EL (cell line): ENCODE data around the gene MEG3.

Source experiments
- DNase-seq: peaks from one replicate; pipeline ENCODE4 v3.0.0-alpha.2; 2016

MEG3 gene

DNA sequence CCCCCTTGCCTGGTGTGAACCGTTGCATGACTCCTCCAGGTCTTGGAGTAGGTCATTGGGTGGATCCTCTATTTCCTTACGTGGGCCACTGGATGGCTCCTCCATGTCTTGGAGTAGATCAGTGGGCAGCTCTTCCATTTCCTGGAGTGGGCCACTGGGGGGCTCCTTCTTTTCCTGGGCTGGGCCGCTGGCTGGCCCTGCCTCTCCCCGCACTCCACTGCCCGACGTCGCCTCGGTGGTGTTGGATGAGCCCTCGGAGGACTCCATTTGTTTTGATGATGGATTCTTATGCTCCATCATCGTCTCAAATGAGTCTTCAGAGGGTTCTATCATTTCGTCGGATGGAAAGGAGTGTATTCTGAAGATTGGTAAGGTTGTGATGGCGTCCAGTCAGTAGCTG, 58.5 kb downstream of the MEG3 start:
- DNase-seq, result no peak

DNA sequence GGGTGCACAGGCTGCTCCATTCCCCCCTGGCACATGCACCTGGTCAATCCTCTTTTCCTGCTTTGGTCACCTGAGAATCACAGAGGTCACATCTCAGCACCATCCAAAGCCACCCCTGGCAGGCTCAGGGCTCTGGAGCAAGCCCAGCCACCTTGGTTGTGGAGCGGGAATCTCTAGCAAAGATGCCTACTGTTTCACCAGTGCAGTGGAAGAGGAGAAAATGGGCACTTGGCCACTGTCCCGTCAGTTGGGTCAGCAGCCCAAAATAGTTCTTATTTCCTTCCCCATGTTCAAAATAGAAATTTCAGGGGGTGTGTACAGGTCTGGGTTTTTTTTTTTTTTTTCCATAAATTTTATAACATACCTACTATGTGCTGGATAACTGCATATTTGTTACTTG, 59.3 kb downstream of the MEG3 start:
- DNase-seq, result no peak

DNA sequence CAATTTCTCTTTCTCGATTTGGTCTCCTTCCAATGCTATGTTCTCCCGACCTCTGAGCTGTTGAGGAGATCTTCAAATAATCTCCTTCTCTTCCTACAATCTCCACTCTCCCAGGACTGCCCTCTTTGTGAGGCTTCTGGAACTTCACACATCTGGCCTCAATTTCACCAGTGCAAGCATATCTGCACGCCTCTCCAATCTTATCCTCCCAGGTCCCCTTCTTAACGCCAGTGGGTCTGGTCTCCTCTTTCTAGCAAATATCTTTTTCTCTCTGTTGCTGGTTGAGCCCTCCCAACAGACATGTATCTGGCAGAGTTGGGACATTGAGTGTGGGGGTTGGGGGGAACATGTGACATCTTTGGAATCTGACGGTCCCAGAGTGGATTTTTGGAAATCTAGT, 59.7 kb downstream of the MEG3 start:
- DNase-seq, result no peak

DNA sequence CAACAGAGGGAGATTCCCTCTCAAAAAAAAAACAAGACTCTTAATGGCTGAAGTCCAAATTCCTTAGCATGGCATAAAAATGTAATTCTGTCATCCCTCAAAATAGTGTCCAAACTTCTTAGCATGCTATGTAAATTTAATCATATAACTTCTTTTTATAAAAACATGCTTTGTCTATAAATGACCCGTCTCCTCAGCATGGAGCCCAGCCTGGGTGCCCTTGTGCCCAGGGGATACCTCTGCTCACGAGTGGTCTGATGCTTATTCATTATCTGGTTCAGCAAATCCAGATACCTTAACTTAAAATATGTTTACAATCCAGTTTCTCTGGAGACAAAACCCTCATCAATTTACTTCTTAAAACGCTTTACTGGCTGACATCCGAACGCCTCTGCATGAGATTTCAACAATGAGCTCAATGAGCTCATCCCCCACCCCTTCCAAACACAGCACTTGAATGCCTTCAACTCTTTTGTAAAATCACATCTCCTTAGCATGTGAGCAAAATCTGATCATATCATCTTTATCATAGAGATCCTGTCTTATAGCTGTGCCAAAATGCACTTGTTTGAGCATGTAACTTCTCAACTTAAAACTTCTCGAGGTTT, 61.9 kb downstream of the MEG3 start:
- no peak for DNase-seq

DNA sequence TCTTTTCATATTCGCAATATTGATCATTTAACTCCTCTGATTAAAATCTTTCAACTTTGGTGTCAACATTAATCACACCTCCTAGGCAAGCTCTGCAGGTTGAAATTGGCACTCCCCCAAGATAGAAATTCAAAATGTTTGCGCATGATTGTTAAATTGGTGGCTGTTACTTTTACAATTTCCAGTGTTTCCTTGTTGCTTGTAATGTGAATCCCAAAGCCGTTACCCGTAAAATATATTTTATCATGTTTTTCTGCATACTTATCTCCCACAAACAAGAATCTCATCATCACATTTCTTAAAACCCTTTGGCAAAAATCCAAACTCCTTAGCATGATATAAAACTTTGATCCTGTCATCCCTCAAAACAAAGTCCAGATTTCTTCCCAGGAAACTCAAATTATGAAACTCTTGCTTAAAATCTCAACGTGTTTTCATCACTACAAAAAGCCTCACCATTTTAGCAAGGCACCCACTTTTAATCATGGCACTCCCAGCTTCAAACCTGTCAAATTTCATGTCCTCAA, 62.9 kb downstream of the MEG3 start:
- no peak for DNase-seq

DNA sequence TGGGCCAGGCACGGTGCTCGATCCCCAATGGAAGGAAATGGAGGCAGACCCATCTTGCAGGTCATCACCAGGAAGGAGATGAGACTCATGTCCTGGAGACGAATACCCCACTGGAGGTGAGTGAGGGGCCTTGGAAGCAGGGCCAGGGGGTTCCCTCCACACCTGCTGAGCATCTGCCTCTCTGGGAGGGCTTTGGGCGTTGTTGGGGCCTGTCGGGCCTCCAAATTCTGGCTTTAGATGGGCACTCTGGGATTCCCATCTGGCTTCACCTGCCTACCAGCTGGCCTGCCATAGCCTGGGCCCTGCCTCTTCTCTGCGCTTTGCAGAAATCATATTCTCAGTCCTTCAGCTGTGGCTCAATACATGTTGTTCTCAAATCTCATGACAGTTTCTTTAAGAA, 63.7 kb downstream of the MEG3 start:
- DNase-seq, result no peak

DNA sequence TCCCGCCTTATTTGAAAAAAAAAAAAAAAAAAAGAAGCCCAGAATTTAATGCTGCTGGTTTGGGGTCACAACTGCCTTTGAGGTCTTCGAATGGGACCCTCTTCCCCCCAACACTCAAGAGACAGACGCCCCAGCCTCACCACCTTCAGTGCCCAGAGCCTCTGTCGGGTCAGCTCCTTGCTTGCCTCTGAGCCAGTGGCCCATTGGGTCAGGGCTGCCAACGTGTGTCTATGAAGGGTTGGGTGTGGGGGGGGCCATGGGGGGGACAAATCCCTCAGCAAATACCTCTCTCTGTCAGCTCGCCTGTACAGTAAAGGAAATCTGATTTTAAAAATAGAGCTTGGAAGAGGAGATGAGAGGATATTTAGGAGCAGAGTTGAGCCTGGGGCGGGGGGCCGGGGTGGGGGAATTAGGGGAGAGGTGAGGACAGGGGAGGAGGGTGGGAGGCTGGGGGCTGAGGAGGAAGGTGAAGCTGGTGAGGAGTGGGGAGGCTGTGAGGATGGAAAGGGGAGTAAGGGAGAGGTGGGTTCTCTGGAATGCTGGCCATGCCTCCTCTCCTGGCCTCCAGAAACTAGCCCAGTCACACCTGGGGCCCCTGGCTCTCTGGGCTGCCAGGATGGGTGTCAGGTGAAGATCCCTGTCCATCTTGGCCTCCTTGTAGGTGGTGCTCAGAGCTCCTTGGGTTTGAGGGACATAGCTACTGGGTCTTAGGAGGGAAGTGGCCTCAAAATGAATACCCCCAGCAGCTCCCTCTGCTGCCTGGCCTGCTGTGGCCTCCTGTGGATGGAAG, 64.3 kb downstream of the MEG3 start:
- no peak for DNase-seq

DNA sequence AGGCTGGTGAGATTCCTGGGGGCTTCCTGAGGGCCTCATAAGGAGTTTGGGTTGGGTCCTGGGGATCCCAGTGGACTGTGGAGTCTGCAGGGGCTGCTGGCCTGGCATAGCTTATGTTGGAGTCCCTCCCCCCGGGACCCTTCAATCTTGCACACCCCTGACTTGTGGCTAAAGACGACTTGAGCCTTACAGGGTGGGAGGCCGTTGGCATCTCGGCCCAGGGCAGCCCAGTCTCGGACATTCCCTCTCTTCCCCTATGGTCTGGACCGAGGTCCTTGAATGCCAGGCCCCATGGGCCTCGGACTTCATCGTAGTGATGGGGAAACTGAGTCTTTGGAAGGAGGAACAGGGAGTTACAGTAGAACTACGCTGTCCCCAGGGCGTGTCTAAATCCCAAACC, 65.1 kb downstream of the MEG3 start:
- DNase-seq, result no peak

DNA sequence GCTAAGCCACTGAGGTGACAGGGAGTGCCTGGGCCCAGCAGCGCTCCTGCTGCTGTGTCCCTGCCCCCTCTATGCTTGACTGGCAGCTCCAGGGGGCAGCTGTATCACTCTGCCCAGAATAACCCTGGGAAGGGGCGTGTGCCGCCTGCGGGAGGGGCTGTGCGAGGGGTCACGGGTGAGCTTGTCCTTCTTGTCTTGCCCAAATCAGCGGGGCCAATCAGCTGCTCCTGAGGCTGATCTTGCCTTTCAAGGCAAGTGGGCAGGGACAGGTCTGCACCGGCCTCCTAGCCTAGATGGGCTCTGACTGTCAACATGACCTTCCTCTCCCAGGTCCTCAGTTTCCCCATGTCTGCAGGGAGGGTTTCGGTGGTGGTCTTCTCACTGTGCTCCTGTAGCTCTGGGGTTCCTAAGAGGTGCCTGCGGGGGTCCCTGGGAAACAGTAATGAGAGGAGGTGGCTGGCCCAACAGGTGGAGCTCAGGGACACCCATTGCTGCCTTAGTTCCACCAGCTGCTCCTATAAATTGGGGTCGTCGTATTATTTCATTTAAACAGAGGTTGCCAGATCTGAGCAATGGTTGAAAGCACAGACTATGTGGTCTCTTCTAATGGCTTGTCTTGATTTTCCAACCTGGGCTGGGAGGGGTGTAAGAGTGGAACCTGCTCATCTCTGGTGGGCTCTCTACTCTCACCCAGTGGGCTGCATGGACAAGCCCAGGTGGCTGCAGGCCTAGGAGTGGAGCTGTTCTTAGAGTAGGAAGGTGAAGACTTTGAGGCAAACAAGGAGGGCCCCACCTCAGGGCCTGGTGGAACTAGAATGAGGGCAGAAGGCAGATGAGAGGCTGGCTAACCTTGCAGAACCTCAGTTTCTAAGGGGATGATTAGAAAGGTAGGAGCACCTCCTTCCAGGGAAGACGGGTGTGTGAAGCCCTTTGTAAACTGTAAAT, 65.9 kb downstream of the MEG3 start:
- no peak for DNase-seq

DNA sequence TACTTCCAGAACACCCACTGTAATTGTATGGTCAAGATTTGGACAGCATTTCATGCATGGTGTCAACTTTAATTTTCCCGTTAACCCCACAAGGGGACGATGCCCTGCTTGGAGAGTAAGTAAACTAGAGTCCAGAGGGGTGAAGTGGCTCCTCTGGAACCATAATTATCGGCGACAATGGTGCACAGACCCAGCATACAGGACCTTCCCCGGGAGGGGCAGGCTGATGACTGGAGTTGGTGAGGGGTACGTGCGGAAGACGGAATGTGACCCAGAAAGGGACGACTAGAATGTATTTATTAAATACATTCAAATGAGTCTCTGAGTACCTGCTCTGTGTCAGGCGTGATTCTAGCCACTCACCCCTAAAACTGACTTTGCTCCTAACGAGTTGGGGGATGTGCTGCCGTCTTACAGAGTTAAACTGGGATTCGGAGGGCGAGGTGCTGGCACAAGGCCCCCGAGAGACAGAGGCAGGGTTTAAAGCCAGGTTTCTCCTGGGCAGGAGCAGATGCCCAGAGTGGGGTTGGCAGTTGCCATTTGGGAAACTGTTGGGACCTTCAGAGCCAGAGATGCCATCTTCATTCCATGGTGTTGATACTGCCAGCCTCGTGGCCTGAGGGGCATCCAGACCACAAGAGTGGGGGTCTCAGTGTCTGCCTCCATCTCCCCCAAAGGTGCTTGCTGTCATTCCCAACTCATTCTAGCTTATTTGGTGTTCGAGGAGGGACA, 66.7 kb downstream of the MEG3 start:
- no peak for DNase-seq

DNA sequence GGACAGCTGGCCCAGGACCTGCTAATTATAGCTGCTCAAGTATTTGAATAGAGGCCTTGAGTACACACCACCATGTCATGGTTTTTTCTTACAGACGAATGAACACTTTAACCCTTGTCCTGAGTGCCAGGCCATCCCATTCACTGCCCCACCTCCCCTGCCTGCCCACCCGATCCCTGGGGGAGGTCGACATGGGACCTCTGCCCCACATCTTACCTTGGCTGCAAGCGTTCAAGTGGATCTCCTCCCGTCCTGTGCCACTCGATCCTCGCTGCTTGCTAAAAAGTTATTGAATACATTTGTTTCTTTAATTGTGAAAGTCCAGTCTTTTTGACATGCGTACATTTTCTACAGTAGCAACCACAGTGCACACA, 67.3 kb downstream of the MEG3 start:
- DNase-seq, result no peak

DNA sequence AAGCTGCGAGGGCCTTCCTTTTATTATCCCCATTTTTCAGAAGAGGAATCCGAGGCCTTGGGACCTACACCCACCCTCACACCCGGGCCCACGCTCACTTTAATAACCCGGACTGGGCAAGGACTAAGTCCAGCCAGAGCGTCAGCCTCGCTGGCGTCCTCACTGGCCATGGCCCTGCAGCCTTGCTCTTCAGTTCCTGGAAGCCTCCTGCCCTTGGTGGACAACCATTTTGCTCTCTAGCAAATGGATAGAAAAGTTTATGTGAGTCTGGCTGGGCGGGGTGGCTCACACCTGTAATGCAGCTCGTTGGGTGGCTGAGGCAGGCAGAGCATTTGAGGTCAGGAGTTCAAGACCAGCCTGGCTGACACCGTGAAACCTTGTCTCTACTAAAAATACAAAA, 67.8 kb downstream of the MEG3 start:
- DNase-seq, result no peak

DNA sequence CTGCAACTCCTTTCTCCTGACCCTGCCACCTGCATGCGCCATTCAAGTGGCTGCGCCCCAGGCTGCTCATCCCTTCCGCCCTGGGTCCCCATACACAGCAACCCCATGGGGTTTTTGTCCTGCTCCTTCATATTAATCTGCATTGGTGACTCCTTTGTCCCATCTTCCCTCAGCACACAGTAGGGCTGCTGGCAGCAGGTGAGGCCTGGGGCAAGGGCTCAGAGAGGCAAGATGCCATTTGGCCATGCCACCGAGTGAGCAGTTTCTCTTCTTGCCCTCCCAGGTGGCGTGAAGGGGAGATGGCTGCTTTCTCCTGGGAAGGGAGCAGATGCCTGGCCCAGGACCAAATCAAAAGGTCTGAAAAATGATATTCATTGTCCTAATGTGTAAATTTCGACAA, 68.5 kb downstream of the MEG3 start:
- no peak for DNase-seq

DNA sequence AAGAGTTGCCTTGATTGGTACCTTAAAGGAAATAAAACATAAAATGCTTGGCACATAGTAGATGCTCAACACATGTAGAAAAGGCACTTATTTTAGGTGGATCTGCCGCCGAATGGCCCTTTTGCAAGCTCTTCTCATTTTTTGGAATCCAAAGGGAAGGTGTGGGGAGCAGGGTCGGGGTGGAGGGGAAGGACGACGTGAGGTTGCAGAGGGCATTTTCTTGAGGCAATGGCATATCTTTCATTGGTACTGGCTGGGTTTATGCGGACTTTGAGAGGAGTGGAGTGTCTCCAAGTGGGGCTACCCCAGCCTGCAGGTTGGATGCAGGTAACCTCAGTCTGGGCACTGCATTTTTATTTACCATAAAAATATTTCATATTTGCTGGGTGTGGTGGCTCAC, 69.5 kb downstream of the MEG3 start:
- no peak for DNase-seq

DNA sequence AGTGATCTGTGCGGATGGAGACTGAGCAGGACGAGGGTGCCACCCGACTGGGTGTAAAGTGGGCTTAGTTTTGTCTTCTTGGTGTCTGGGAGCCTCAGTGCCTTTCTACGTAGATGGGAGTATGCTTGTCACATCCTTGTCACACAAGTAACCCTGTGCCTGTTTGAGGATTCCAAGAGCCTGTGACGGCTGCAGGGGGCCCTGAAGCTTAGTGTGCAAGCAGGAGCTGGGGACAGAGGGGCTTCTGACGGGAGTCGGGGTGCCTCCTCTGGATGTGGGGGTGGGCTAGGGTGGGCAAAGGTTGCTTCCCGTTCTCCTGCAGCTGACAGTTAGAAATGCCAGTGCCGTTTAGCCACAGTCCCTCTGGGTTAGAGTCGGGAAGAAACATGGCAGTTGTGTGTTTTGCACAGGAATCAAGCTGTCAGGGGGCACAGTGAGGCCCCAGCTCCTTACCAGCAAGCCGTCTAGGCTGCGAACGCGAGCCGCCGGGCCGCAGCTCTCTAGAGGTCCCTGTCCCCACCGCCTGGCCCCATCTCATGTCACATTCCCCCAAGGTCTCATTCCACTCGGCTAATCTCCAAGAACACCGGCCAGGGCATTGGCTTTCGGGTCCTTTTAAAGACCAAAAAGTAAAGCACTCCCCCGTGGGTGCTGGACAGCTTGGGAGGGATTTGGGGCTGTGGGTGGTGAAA, 70.6 kb downstream of the MEG3 start:
- no peak for DNase-seq

DNA sequence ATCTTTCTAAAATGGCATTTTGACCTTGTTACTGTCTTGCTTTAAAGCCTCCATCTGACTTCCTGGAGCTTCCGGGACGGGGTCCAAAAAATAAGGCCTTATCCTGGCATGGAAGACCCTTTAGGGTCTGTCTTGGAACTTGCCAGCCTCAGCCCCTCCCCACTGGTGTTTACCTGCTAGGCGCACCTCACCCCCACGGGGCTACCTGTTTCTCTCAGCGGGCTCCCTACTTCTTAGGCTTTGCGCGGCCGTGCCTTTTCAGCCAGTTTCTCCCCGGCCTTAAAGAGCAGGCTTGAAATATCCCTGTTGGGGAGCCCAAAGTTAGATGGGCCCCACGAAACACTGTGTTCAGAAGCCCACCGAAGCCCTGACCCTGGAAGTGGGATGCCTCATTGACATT, 72.5 kb downstream of the MEG3 start:
- DNase-seq, result no peak

DNA sequence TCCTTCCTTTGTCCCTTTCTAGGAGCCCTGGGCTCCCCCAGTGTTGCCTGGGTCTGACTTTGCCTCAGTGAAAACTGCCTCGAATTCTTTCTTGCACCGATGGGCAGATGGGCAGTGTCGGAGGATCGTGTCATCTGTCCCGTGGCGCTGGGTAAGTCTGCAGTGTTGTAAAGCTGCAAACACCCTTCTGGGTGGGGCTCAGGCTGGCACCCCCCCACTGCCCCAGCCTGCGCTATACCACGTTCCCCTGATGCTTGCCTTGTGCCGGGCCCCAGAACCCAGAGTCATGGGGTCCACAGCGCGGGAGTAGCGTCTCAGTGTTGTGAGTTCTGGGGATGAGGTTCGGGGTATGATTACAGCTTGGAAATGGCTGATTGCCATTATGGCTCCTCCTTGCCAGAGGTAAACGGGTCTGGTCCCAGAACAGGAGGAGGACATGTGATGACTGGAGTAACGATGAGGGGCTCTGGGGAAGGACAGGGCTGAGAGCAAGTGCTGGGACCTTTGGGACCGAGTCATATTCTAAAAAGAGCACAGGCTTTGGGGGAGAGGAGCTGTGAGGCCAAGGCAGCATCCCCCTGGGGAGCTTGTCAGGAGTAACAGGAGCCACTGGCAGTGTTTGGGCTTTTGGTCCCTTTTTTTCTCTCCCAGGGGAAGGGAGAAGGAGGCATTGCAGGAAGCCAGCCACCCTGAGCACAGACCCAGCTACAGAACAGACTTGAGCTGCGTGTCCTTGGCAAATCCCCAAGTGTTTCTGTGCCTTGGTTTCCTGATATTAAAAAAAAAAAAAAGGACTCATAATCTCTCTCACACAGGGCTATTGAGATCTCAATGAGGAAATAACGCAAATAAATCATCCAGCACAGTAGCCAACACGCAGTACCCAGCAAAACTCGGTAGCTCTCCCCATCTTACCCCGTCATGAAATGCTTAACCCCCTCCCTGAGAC, 73.3 kb downstream of the MEG3 start:
- no peak for DNase-seq

DNA sequence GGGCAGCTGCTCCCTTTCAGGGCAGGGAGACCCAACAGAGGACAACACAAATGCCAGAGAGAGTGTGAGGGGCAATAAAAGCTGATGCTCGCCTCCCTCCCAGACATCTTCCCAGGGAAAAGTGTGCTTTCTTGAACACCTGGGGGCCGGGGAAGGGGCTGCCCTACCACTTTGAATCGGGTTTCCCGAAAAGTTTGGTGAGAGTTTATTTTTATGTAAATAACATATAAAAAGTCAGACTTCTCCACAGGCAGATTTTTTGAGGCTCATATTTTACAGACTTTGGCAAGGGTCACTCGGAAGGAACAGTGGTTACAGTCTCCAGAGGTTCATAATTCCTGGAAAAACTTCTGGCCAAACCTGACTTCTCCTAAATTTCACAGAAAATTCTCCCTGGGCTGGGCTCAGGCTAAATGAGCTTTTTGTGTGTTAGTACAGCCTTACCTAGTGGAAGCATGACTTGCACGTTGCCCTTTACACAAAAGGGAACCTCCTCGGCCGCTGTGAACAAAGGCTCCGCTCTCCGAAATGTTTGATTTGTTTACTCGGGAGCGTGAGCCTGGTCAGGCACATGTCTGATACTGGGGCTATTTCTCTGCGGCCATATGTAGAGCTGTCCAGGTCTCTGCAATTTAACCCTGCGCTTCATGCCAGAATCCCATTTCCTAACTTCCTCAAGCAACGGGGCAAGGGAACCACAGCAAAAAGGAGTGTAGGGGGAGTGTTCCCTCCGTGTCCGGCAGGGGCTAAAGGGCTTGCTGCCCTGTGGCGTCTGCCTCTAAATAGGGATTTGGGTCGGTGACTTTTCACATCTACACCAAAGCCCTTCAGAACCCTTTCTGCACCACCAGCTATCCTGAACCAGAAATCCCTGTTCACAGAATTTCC, 74.2 kb downstream of the MEG3 start:
- no peak for DNase-seq

DNA sequence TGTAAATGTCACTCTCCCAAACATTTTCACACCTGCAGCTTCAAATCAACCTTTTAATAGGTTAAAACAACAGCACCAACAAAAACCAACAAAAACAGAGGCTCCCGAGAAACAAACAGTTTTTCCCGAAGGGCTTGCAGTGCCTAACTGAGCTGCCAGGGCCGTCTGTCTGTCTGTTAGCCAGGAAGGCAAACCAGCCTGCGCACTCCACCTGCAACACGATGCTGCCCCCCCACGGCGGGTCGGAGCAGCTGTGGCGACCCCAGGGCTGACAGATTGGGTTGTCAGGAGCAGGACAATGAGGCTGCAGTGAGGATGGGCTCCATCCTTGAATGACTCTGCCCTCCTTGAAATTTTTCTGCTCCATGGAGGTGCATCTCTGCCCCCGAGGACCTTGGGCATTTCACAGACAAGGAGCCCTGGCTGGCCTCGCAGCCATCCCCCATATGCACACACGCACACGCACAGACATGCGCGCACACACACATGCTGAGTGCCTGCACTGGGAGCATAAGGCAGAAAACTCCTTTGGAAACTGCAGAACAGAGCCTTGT, 75.0 kb downstream of the MEG3 start:
- DNase-seq, result no peak
